Subcutaneous abdominal adipose tissue (tissue), 5 donors: ENCODE measurements around the gene CYP4V2.

Source experiments
- H3K27ac ChIP-seq: one replicate; pipeline ENCODE4 v1.7.0; 2013; ENCODE audit warnings: low read depth, mild to moderate bottlenecking, inconsistent platforms, low read length, moderate library complexity
- H3K27me3 ChIP-seq, 5 donors: one replicate each; pipeline ENCODE4 v1.7.0; 2013; ENCODE audit warnings: low read length in 5 of 5, inconsistent platforms in 1 of 5; ENCODE audit not compliant: control insufficient read depth in 5 of 5, insufficient read depth in 4 of 5
- H3K36me3 ChIP-seq, 5 donors: one replicate each; pipeline ENCODE4 v1.7.0; 2013; ENCODE audit warnings: low read length in 5 of 5; ENCODE audit not compliant: control insufficient read depth in 5 of 5, insufficient read depth in 5 of 5
- H3K4me1 ChIP-seq, 5 donors: one replicate each; pipeline ENCODE4 v1.7.0; 2013; ENCODE audit warnings: low read length in 5 of 5, mild to moderate bottlenecking in 3 of 5, moderate library complexity in 1 of 5; ENCODE audit not compliant: control insufficient read depth in 5 of 5, insufficient read depth in 5 of 5
- H3K4me3 ChIP-seq, 5 donors: one replicate each; pipeline ENCODE4 v1.7.0; 2013; ENCODE audit warnings: low read length in 5 of 5, low read depth in 1 of 5
- H3K9ac ChIP-seq, 5 donors: one replicate each; pipeline ENCODE4 v1.7.0; 2013; ENCODE audit warnings: low read length in 5 of 5, mild to moderate bottlenecking in 4 of 5, moderate library complexity in 3 of 5
- H3K9me3 ChIP-seq, 5 donors: one replicate each; pipeline ENCODE4 v1.7.0; 2013; ENCODE audit warnings: low read length in 5 of 5; ENCODE audit not compliant: control insufficient read depth in 5 of 5
- donor health status: healthy.
- donor health status: healthy.
- donor health status: healthy.
- donor health status: healthy.
- donor health status: healthy.

Gene CYP4V2

DNA sequence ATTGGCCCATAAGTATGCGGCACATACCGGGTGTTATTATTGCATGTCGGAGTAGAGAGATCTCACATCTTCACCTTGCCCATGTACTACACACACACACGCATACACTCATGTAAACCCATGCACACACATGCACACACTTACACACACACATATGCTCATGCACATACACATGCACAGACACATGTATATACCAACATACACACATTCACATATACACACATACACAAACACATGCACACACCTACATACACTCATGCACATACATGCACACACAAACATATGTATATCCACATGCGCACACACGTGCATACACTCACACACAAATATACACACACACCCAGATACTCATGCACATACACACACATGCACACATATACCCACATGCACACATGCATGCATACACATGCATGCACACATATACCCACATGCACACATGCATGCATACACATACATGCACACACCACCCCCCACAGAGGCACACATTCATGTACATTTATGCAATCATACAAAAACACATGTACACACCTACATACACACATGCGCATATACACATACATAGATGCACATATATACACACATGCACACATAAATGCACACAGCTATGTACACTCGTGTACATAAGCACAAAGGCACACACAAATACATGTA lies 11.2 kb downstream of the CYP4V2 start:
- H3K4me3 ChIP-seq = no peak overlapping the region
- peaks cover 0 to 20% (median 8%) of the 10 kb centered on the region in 5 donors for H3K4me1 ChIP-seq
- H3K36me3 ChIP-seq = peaks cover 0 to 10% (median 4%) of the 10 kb centered on the region in 5 donors
- no peak overlapping the region for H3K27ac ChIP-seq
- no peaks in the 10 kb centered on the region for H3K9me3 ChIP-seq
- H3K9ac ChIP-seq = no peak overlapping the region
- no peaks in the 10 kb centered on the region for H3K27me3 ChIP-seq

GRCh38 chr4:186203406-186203805 lies 12.0 kb downstream of the CYP4V2 start:
- H3K4me1 ChIP-seq = peaks cover 0 to 20% (median 8%) of the 10 kb centered on the region in 5 donors
- peaks cover 0 to 5% (median 3%) of the 10 kb centered on the region in 5 donors for H3K36me3 ChIP-seq
- H3K4me3 ChIP-seq = no peak overlapping the region
- no peaks in the 10 kb centered on the region for H3K27me3 ChIP-seq
- no peak overlapping the region for H3K27ac ChIP-seq
- H3K9me3 ChIP-seq = no peaks in the 10 kb centered on the region
- H3K9ac ChIP-seq = no peak overlapping the region

DNA sequence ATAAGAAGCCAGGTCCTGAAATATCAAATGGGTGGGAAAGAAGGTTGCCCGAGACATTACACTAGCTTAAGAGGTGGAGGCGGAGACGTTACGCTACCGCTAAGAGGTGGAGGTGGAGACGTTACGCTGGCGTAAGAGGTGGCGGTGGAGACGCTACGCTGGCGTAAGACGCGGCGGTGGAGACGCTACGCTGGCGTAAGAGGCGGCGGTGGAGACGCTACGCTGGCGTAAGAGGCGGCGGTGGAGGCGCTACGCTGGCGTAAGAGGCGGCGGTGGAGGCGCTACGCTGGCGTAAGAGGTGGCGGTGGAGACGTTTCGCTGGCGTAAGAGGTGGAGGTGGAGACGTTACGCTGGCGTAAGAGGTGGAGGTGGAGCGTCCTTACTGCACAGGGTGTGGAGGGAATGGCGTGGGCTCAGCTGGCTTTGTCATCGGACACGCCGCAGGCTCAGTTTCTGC lies 12.8 kb downstream of the CYP4V2 start:
- Histone ChIP-seq H3K27ac (no peak overlapping the region), H3K9ac (no peak overlapping the region), H3K4me3 (peak overlapping the region in 3 of 5 donors; percentile 4 to 49 (median 31))

GRCh38 chr4:186204686-186205085 lies 13.3 kb downstream of the CYP4V2 start:
- Histone ChIP-seq H3K27me3 (no peaks in the 10 kb centered on the region), H3K4me3 (peak overlapping the region in 2 of 5 donors; percentile 4 to 49), H3K27ac (no peak overlapping the region), H3K9me3 (no peaks in the 10 kb centered on the region), H3K36me3 (peaks cover 3 to 11% (median 5%) of the 10 kb centered on the region in 5 donors), H3K9ac (no peak overlapping the region), H3K4me1 (peaks cover 0 to 20% (median 8%) of the 10 kb centered on the region in 5 donors)

More for the DNA sequence above, 12.8 kb downstream of the CYP4V2 start:
- H3K27me3 ChIP-seq = no peaks in the 10 kb centered on the region
- peaks cover 0 to 8% (median 2%) of the 10 kb centered on the region in 5 donors for H3K36me3 ChIP-seq
- H3K9me3 ChIP-seq = no peaks in the 10 kb centered on the region
- H3K4me1 ChIP-seq = peaks cover 0 to 20% (median 8%) of the 10 kb centered on the region in 5 donors

GRCh38 chr4:186205156-186205555 lies 13.8 kb downstream of the CYP4V2 start:
- peaks cover 0 to 20% (median 8%) of the 10 kb centered on the region in 5 donors for H3K4me1 ChIP-seq
- H3K4me3 ChIP-seq = no peak overlapping the region
- no peaks in the 10 kb centered on the region for H3K9me3 ChIP-seq
- no peak overlapping the region for H3K27ac ChIP-seq
- no peak overlapping the region for H3K9ac ChIP-seq
- H3K27me3 ChIP-seq = no peaks in the 10 kb centered on the region
- peaks cover 3 to 15% (median 7%) of the 10 kb centered on the region in 5 donors for H3K36me3 ChIP-seq

DNA sequence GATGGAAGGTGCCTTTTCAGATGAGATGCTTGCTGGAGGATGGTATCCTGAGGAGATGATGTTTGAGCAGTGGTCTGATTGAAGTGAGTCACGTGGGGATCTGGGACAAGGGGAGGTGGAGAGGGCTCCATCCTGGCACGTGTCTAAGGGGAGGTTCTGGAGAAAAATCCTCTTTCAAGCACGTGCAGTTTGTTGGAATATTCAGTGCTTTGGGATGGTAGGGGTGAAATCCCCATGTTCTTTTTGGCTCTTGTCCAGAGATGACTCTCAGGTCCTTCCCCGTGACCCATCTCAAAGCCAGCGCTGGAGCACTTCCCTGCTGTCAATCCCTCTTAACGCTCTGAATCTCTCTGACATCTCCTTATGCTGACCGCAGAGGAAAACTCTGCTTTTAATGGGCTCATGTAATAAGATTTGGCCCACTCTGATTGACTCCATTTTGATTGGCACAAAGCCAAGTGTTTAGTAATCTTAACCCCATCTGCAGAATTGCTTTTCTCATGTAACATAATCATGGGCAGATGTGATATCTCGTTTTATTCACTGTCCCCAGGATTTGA lies 25.2 kb downstream of the CYP4V2 start:
- Histone ChIP-seq H3K4me1 (peaks cover 0 to 7% (median 0%) of the 10 kb centered on the region in 5 donors), H3K27ac (no peak overlapping the region), H3K4me3 (no peak overlapping the region), H3K9me3 (no peaks in the 10 kb centered on the region), H3K27me3 (no peaks in the 10 kb centered on the region), H3K9ac (no peak overlapping the region), H3K36me3 (no peaks in the 10 kb centered on the region)

GRCh38 chr4:186217733-186218293 lies 26.4 kb downstream of the CYP4V2 start:
- H3K4me1 ChIP-seq = peaks cover 0 to 7% (median 0%) of the 10 kb centered on the region in 5 donors
- no peaks in the 10 kb centered on the region for H3K9me3 ChIP-seq
- H3K27me3 ChIP-seq = no peaks in the 10 kb centered on the region
- no peak overlapping the region for H3K27ac ChIP-seq
- no peaks in the 10 kb centered on the region for H3K36me3 ChIP-seq
- no peak overlapping the region for H3K4me3 ChIP-seq
- no peak overlapping the region for H3K9ac ChIP-seq

DNA sequence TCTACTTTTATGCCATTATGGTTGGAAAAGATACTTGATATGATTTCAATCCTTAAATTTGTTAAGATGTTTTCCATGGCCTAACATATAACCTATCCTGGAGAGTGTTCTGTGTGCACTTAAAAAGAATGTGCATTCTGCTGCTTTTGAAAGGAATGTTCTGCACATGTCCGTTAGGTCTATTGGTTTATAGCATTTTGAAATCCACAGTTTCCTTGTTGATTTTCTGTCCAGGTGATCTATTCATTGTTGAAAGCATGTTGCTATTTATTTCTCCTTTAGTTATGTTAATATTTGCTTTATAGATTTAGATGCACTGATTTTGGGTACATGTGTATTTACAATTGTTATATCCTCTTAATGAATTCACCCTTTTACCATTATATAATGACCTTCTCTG lies 30.3 kb downstream of the CYP4V2 start:
- H3K9ac ChIP-seq = no peak overlapping the region
- H3K27me3 ChIP-seq = no peaks in the 10 kb centered on the region
- H3K4me1 ChIP-seq = peaks cover 0 to 5% (median 0%) of the 10 kb centered on the region in 5 donors
- H3K4me3 ChIP-seq = no peak overlapping the region
- no peak overlapping the region for H3K27ac ChIP-seq
- H3K36me3 ChIP-seq = no peaks in the 10 kb centered on the region
- H3K9me3 ChIP-seq = peaks cover 0 to 6% (median 3%) of the 10 kb centered on the region in 5 donors

DNA sequence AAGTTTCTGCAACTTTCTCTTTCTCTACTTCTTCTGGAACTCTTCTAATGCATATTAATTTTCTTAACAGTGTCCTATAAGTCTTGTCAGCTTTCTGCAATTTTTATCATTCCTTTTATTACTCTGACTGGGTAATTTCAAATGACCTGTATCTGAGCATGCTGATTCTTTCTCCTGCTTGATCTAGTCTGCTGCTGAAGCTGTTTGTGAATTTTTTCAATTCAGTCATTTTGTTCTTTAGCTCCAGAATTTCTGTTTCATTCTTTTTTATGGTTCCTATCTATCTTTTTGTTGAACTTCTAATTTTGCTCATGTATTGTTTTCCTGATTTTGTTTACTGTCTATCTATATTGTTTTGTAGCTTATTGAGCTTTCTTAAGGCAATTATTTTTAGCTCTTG lies 34.5 kb downstream of the CYP4V2 start:
- Histone ChIP-seq H3K36me3 (no peaks in the 10 kb centered on the region), H3K9ac (no peak overlapping the region), H3K27me3 (no peaks in the 10 kb centered on the region), H3K9me3 (peaks cover 0 to 6% (median 3%) of the 10 kb centered on the region in 5 donors), H3K27ac (no peak overlapping the region), H3K4me3 (no peak overlapping the region), H3K4me1 (no peaks in the 10 kb centered on the region)

DNA sequence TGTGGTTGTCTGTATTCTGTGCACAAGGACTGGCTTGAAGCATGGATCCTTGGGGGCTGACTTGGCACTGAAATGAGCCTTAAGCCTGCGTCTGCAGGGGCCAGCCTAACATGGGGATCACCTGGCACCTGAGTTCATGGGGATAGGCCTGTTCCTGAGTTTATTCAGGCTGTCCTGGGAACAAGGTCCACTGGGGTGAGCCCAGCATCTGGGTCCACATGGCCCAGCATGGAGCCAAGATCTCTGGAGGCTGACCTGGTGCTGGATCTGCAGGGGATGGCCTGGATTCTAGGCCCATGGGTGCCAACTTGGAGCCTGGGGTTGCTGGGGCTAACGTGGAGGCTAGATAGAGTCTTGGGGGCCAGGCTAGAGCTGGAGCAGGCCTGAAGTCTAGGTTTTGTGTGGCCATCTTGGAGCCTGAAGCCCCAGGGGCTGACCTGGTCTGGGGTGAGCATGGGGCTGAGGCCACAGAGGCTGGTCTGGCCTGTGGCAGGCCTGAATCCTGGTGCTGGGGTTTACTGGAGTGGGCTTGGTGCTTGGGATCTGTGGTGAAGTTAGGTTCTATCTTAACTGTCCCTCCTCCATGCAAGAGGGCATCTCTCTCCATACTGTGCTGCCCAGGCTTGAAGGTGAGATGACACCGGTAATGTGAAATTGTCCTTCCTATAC lies 35.3 kb downstream of the CYP4V2 start:
- H3K27me3 ChIP-seq = no peaks in the 10 kb centered on the region
- no peaks in the 10 kb centered on the region for H3K36me3 ChIP-seq
- no peak overlapping the region for H3K27ac ChIP-seq
- H3K4me1 ChIP-seq = no peaks in the 10 kb centered on the region
- H3K9me3 ChIP-seq = peaks cover 0 to 6% (median 3%) of the 10 kb centered on the region in 5 donors
- no peak overlapping the region for H3K9ac ChIP-seq
- no peak overlapping the region for H3K4me3 ChIP-seq
